Activated CD4-positive, alpha-beta T cell treated with anti-CD3 and anti-CD28 coated beads, Interleukin-2, amount 10 ng/mL, durations not matched to agents 7 days and 5 days (primary cell): ENCODE data around the gene SLCO1B1. TPM values are rescaled to one million over a fixed set of nuclear protein-coding genes. Genes with fewer than 3 reads are reported as not detected.

Experiments used
- CTCF ChIA-PET: fragments of 350-600 bp; sonication (Branson Sonifier 250); formaldehyde crosslinking; loops from one replicate; lab custom pipeline; 2021; ENCODE audit warnings: antibody characterized with exemption; lab: Charles Lee
- POLR2A ChIA-PET: fragments of 350-600 bp; sonication (Branson Sonifier 250); formaldehyde crosslinking; loops from one replicate; lab custom pipeline; 2021; ENCODE audit warnings: antibody characterized with exemption; lab: Charles Lee
- DNase-seq: peaks from one replicate; pipeline ENCODE4 v3.0.0-alpha.2; 2020
- H3K27ac Mint-ChIP-seq: one replicate; pipeline ENCODE4 v1.8.0; 2021; ENCODE audit warnings: mild to moderate bottlenecking, moderate library complexity, mixed read lengths
- H3K27me3 Mint-ChIP-seq: one replicate; pipeline ENCODE4 v1.8.0; 2021; ENCODE audit warnings: mixed read lengths
- H3K36me3 Mint-ChIP-seq: one replicate; pipeline ENCODE4 v1.8.0; 2021; ENCODE audit warnings: low read depth, mixed read lengths
- H3K4me1 Mint-ChIP-seq: one replicate; pipeline ENCODE4 v1.8.0; 2021; ENCODE audit warnings: mixed read lengths
- H3K4me3 Mint-ChIP-seq: one replicate; pipeline ENCODE4 v1.8.0; 2021; ENCODE audit warnings: mild to moderate bottlenecking, moderate library complexity, mixed read lengths
- H3K9me3 Mint-ChIP-seq: one replicate; pipeline ENCODE4 v1.8.0; 2021; ENCODE audit warnings: mixed read lengths
- total RNA-seq, 2 experiments: library from RNA; stranded (reverse); gene quantifications; one replicate each; pipeline ENCODE4 v1.2.3, GENCODE V29; 2021

SLCO1B1 gene
- total RNA-seq, 2 experiments from 2014 or later, result not detected

- no peaks in the 10 kb centered on the region for H3K27me3 Mint-ChIP-seq
- DNase-seq, result no peak
- no peaks in the 10 kb centered on the region for H3K4me1 Mint-ChIP-seq
- H3K4me3 Mint-ChIP-seq, result no peak overlapping the region
- ChIA-PET POLR2A (no interaction called here), CTCF (no interaction called here)
- no peak overlapping the region for H3K27ac Mint-ChIP-seq
- H3K36me3 Mint-ChIP-seq, result no peaks in the 10 kb centered on the region
- no peaks in the 10 kb centered on the region for H3K9me3 Mint-ChIP-seq
These were observed 108.9 kb downstream of the SLCO1B1 start for GRCh38 chr12:21239866-21240265.

- no peak for DNase-seq
- H3K27me3 Mint-ChIP-seq, result no peaks in the 10 kb centered on the region
- ChIA-PET POLR2A (no interaction called here), CTCF (no interaction called here)
- H3K27ac Mint-ChIP-seq, result no peak overlapping the region
- H3K4me1 Mint-ChIP-seq, result no peaks in the 10 kb centered on the region
- no peaks in the 10 kb centered on the region for H3K9me3 Mint-ChIP-seq
- H3K4me3 Mint-ChIP-seq, result no peak overlapping the region
- no peaks in the 10 kb centered on the region for H3K36me3 Mint-ChIP-seq
These were observed 117.7 kb downstream of the SLCO1B1 start for GRCh38 chr12:21248679-21249078.

- H3K9me3 Mint-ChIP-seq, result no peaks in the 10 kb centered on the region
- H3K27ac Mint-ChIP-seq, result no peak overlapping the region
- H3K4me3 Mint-ChIP-seq, result no peak overlapping the region
- DNase-seq, result no peak
- ChIA-PET POLR2A (no interaction called here), CTCF (no interaction called here)
- no peaks in the 10 kb centered on the region for H3K27me3 Mint-ChIP-seq
- no peaks in the 10 kb centered on the region for H3K4me1 Mint-ChIP-seq
- H3K36me3 Mint-ChIP-seq, result no peaks in the 10 kb centered on the region
These were observed 121.1 kb downstream of the SLCO1B1 start for GRCh38 chr12:21252070-21252469.

GRCh38 chr12:21257172-21257571, 126.2 kb downstream of the SLCO1B1 start:
- no peaks in the 10 kb centered on the region for H3K9me3 Mint-ChIP-seq
- DNase-seq, result no peak
- ChIA-PET POLR2A (no interaction called here), CTCF (no interaction called here)
- H3K4me3 Mint-ChIP-seq, result no peak overlapping the region
- no peaks in the 10 kb centered on the region for H3K4me1 Mint-ChIP-seq
- no peaks in the 10 kb centered on the region for H3K36me3 Mint-ChIP-seq
- H3K27me3 Mint-ChIP-seq, result no peaks in the 10 kb centered on the region
- H3K27ac Mint-ChIP-seq, result no peak overlapping the region

- Mint-ChIP-seq H3K9me3 (no peaks in the 10 kb centered on the region), H3K4me1 (no peaks in the 10 kb centered on the region), H3K36me3 (no peaks in the 10 kb centered on the region), H3K27me3 (no peaks in the 10 kb centered on the region), H3K27ac (no peak overlapping the region), H3K4me3 (no peak overlapping the region)
- no peak for DNase-seq
- ChIA-PET POLR2A (no interaction called here), CTCF (no interaction called here)
These were observed 133.2 kb downstream of the SLCO1B1 start for GRCh38 chr12:21264232-21264631.

- H3K4me1 Mint-ChIP-seq, result no peaks in the 10 kb centered on the region
- CTCF ChIA-PET, result no interaction called here
- no peaks in the 10 kb centered on the region for H3K9me3 Mint-ChIP-seq
- H3K4me3 Mint-ChIP-seq, result no peak overlapping the region
- POLR2A ChIA-PET, result no interaction called here
- H3K27ac Mint-ChIP-seq, result no peak overlapping the region
- H3K27me3 Mint-ChIP-seq, result peaks cover 3% of the 10 kb centered on the region
- no peaks in the 10 kb centered on the region for H3K36me3 Mint-ChIP-seq
- no peak for DNase-seq
These were observed 134.9 kb downstream of the SLCO1B1 start for GRCh38 chr12:21265932-21266331.

GRCh38 chr12:21276826-21277225, 145.8 kb downstream of the SLCO1B1 start:
- no peak for DNase-seq
- peaks cover 7% of the 10 kb centered on the region for H3K27me3 Mint-ChIP-seq
- no peaks in the 10 kb centered on the region for H3K4me1 Mint-ChIP-seq
- CTCF ChIA-PET, result interaction anchor here (0.7 kb wide), 1 partner anchor 94 kb away, joined by 3 read pairs; no protein-coding TSS in a partner anchor
- POLR2A ChIA-PET, result no interaction called here
- no peak overlapping the region for H3K27ac Mint-ChIP-seq
- H3K36me3 Mint-ChIP-seq, result no peaks in the 10 kb centered on the region
- H3K4me3 Mint-ChIP-seq, result no peak overlapping the region
- no peaks in the 10 kb centered on the region for H3K9me3 Mint-ChIP-seq

Other genes with a start within 250 kb of the SLCO1B1 start
- gene SLCO1A2, start 203.7 kb downstream of the SLCO1B1 start, total RNA-seq, result not detected
- gene IAPP, start 241.7 kb downstream of the SLCO1B1 start, total RNA-seq, result not detected